ENCODE measurements around the gene PLAC9.
"Not testable (repeated sequence)": the region's sequence is repeated elsewhere in the genome, so short reads cannot be mapped to it uniquely, and the experiment has no call there.

The PLAC9 gene

DNA sequence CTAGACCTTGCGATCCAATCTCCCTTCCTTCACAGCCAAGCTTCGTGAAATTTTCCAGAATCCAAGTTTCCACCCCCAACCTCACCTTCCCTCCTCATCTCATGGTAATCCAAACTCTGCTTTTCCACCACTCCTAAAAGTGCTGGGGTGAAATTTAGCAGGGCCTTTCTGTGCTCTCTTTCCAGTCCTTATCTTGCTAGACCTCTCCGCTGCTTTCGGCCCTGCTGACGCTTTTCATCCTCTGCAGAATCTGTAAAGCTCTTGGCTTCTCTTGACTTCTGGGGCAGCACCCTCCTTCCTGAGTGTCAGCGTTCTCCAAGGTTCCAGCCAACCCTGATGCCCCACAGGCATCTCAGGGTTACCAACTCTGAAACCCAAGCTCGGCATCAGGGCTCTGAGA, 7.7 kb downstream of the PLAC9 start:
- no peak for DNase-seq

DNA sequence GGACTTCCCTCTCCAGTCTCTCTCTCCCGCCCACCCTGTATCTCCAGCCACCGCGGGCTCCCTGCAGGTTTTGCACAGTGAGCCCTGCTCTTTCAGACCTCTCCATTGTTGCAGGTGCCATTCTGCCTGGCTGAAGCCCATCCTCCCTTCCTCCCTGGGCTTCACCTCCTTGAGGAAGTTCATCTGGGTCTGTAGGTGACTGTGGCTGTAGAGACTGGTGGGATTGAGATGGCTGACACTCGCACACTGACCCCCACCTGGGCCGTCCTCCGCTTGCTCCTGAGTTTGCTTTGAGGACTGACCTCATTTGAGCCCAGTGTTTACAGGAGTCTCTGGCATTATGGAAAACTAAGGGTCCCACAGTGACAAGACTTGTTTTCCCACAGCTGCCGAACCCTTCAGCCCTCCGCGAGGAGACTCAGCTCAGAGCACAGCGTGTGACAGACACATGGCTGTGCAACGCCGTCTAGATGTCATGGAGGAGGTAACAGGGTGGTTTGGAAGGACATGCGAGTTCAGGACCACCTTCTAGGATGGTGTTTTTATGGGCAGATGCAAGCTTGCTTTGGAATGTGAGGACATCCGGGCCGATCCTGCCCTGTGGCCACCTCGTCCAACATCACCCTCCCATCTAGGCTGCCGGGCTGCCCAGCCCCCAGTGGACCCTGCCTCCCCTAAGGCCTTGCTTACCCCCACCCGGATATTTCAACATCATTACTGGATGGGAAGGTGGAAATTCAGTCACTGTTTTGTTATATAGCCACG, 9.3 kb downstream of the PLAC9 start:
- no peak for DNase-seq

DNA sequence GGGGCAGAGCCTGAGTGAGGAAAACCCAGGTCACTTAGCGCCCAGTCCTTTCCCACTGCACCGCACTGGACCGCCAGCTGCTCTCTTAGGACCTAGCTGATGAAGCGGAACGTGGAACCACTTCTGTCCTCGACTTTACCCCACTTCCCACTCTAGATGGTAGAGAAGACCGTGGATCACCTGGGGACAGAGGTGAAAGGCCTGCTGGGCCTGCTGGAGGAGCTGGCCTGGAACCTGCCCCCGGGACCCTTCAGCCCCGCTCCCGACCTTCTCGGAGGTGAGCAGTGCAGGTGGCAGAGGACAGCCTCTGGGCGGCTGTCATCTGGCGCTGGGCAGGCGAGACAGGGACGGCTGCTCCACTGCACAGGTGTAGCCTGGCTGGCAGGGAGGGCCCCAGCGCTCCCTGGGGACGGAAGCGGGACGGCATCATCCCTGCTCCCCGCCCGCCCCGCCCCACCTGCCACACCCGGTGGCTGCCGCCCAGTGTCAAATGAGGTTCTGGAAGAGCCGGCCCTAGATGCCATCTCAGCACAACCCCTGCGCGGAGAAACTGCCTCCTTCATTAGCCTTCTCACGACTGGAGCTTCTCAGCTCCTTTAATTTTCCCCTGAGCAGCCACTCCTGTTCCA, 11.7 kb downstream of the PLAC9 start:
- DNase-seq: no peak

DNA sequence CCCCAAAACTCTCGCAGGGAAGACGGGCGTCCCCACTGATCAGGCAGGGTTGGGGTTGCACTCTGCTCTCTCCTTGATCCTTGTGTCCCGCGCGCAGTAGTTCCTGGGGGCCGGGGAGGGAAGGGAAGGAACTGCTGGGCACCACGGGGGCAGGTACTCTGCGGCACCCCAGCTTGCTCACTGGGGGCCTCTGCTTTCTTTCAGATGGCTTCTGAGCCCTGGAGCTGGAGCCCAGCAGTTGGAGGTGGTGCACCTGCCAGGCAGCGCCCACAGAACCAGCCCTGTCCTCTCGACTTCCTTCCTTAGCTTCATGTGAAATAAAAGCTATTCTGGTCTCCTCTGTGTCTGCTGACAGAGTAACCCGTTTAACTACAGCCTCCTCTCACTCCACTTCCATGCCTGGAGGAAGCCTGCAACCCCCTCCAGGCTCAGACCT, 12.2 kb downstream of the PLAC9 start:
- peak; percentile 21 for DNase-seq

DNA sequence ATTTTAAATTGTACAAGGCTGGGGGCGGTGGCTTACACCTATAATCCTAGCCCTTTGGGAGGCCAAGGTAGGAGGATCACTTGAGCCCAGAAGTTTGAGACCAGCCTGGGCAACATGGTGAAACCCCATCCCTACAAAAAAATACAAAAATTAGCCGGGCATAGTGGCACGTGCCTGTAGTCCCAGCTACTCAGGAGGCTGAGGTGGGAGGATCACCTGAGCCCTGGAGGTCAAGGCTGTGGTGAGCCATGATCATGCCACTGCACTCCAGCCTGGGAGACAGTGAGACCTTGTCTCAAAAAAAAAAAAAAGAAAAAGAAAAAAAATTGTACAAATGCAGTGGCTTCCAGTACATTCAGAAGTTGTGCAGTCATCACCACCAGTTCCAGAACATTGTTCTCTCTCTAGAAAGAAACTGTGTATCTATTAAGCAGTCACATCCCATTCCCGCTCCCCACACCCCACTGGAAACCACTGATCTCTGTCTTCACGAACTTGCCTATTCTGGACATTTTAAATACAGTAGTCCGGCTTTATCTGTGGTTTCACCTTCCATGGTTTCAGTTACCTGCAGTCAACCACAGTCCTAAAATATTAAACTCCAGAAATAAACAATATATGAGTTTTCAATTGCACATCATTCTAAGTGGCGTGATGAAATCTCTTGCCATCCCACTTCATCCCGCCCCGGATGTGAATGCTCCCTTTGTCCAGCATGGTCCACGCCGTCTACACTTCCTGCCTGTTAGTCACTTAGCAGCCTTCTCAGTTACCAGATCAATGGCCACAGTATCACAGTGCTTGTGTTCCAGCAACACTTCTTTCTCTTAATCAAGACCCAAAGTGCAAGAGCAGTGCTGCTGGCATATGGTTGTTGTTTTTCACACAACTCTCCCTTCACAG, 13.1 kb downstream of the PLAC9 start:
- not testable (repeated sequence) for DNase-seq

GRCh38 chr10:80146918-80147317, 14.4 kb downstream of the PLAC9 start:
- no peak for DNase-seq

DNA sequence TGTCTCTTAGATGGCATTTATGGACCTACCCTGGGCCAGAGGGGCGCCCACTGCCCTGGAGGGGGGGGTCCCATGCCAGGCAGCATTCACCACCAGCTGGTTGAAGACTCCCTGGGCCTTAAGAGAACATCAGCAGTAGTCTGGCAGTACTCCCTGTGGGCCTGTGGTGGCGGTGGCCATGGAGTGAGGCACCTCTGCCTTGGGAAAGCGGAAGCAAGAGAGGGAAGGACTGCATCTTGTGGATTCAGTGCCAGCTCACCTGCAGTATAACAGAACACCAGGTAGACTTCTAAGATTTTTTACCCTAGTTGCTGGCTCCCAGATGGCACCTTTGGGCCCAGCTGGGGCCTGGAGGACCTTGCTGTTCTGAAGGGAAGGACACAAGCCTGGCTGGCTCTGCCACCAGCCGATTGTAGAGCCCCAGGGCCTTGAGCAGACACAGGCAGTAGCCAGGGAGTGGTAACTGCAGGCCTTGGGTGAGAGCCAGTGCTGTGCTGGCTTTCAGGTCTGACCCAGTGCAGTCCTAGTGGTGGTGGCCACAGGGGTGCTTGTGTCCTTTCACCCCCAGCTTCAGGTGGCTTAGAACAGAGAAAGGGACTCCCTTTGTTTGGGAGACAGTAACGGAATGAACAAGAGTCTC, 15.8 kb downstream of the PLAC9 start:
- no peak for DNase-seq

- DNase-seq: no peak
Observed at GRCh38 chr10:80149123-80149522, 16.6 kb downstream of the PLAC9 start.

- DNase-seq: no peak
Observed at GRCh38 chr10:80150172-80150571, 17.6 kb downstream of the PLAC9 start.

- no peak for DNase-seq
Observed at GRCh38 chr10:80152820-80153219, 20.3 kb downstream of the PLAC9 start.

DNA sequence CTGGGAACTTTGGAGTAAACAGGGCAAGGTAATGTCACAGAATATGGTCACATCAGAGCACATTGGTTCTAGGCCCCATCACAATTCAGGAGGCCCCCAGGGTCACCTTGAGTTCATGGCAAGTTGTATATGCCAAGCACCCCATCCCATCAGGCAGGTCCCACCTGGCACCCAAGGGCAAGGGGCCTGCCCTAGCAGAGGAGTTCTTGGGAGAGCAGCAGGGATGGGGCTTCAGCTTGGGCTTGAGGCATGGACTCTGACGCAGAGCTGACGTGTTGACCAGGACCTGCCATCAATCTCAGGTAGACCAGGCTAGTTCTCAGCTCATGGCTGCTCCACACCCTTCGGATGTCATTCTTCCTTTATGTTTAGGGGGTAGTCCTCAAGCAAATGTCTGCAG, 20.9 kb downstream of the PLAC9 start:
- no peak for DNase-seq

- no peak for DNase-seq
Observed at GRCh38 chr10:80154626-80154977, 22.1 kb downstream of the PLAC9 start.

GRCh38 chr10:80154978-80155695, 22.6 kb downstream of the PLAC9 start:
- DNase-seq: no peak

DNA sequence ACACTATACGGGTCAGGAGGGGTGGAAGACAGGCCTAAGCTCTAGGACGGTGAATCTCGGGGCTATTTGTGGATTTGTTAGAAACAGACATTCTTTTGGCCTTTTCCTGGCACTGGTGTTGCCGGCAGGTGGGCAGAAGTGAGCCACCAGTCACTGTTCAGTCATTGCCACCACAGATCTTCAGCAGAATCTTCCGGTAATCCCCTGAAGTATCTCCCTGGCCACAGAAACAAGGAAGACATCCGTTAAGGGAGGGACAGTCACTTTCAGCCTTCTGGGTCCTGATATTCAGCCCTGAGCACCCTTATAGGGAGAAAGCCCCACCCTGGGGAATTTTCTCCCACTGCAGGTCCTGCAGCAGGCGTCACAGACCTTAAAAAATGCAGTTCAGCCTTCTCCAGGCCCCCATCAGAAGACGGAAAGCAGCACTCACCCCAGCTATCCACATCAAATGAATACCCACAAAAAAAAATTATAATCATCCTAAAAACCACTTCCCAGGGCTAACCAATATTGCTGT, 23.2 kb downstream of the PLAC9 start:
- no peak for DNase-seq

GRCh38 chr10:80156216-80156615, 23.7 kb downstream of the PLAC9 start:
- no peak for DNase-seq

GRCh38 chr10:80157561-80157960, 25.0 kb downstream of the PLAC9 start:
- DNase-seq: no peak

GRCh38 chr10:80158126-80158525, 25.6 kb downstream of the PLAC9 start:
- DNase-seq: no peak

- DNase-seq: no peak
Observed at GRCh38 chr10:80158598-80159127, 26.1 kb downstream of the PLAC9 start.

GRCh38 chr10:80159166-80159873, 26.8 kb downstream of the PLAC9 start:
- DNase-seq: no peak

GRCh38 chr10:80160361-80161320, 28.1 kb downstream of the PLAC9 start:
- DNase-seq: no peak

All from activated gamma-delta T cell treated with Interleukin-2 at 50 U/mL for 16 hours (primary cell).